GM23338 (cell line): ENCODE data around the gene CPLANE1. TPM values are rescaled to one million over a fixed set of nuclear protein-coding genes. Genes with fewer than 3 reads are reported as not detected.

Source experiments
- ATAC-seq: fragments of 200-7000 bp; cut with Tn5 transposase; 3 replicates; pipeline ENCODE4 v1.9.1; 2020
- DNase-seq: peaks from one replicate; pipeline ENCODE4 v3.0.0-alpha.2; 2015; ENCODE audit warnings: low spot score
- H2AFZ ChIP-seq: fragments of 200-600 bp; sonication (generic); 2 replicates; pipeline ENCODE4 v1.8.0; 2016; ENCODE audit warnings: antibody characterized with exemption, mild to moderate bottlenecking, moderate library complexity
- H3F3A ChIP-seq: fragments of 200-600 bp; sonication (generic); replicated peaks from 2 replicates; pipeline ENCODE4 v1.8.0; 2017; ENCODE audit warnings: antibody characterized with exemption, mixed run types, low read depth
- H3K27ac ChIP-seq: fragments of 200-600 bp; sonication (generic); 2 replicates; pipeline ENCODE4 v1.6.1; 2016; ENCODE audit warnings: low read depth
- H3K27me3 ChIP-seq: fragments of 200-600 bp; sonication (generic); 2 replicates; pipeline ENCODE4 v1.8.0; 2016; ENCODE audit warnings: mild to moderate bottlenecking, mixed run types, moderate library complexity; ENCODE audit not compliant: insufficient read depth
- H3K36me3 ChIP-seq: fragments of 200-600 bp; sonication (generic); 2 replicates; pipeline ENCODE4 v1.8.0; 2016; ENCODE audit warnings: mild to moderate bottlenecking; ENCODE audit not compliant: insufficient read depth
- H3K4me1 ChIP-seq: fragments of 200-600 bp; sonication (generic); 2 replicates; pipeline ENCODE4 v1.8.0; 2016; ENCODE audit warnings: mild to moderate bottlenecking, moderate library complexity; ENCODE audit not compliant: insufficient read depth
- H3K4me2 ChIP-seq: fragments of 200-600 bp; sonication (generic); 2 replicates; pipeline ENCODE4 v1.7.1; 2017; ENCODE audit warnings: mixed run types
- H3K4me3 ChIP-seq: fragments of 200-600 bp; sonication (generic); 2 replicates; pipeline ENCODE4 v1.6.1; 2016; ENCODE audit warnings: mixed run types
- H3K79me2 ChIP-seq: fragments of 200-600 bp; sonication (generic); replicated peaks from 2 replicates; pipeline ENCODE4 v1.8.0; 2017; ENCODE audit warnings: mild to moderate bottlenecking; ENCODE audit not compliant: insufficient read depth
- H3K9me2 ChIP-seq: fragments of 200-600 bp; sonication (generic); 2 replicates; pipeline ENCODE4 v1.8.0; 2017; ENCODE audit not compliant: insufficient read depth
- H4K20me1 ChIP-seq: fragments of 200-600 bp; sonication (generic); replicated peaks from 2 replicates; pipeline ENCODE4 v1.8.0; 2017; ENCODE audit warnings: mild to moderate bottlenecking; ENCODE audit not compliant: insufficient read depth
- H3K27ac Mint-ChIP-seq: 2 replicates; pipeline ENCODE4 v1.8.0; 2020; ENCODE audit warnings: inconsistent platforms, mild to moderate bottlenecking, moderate library complexity, mixed read lengths
- H3K27me3 Mint-ChIP-seq: 3 replicates; pipeline ENCODE4 v1.8.0; 2022; ENCODE audit warnings: low read depth, mild to moderate bottlenecking, moderate library complexity, mixed read lengths, inconsistent platforms; ENCODE audit not compliant: insufficient read depth, poor library complexity
- H3K36me3 Mint-ChIP-seq: 3 replicates; pipeline ENCODE4 v1.8.0; 2021; ENCODE audit warnings: low read depth, mild to moderate bottlenecking, inconsistent platforms, moderate library complexity, mixed read lengths
- H3K4me1 Mint-ChIP-seq: 3 replicates; pipeline ENCODE4 v1.8.0; 2020; ENCODE audit warnings: mild to moderate bottlenecking, inconsistent platforms, mixed read lengths
- H3K4me3 Mint-ChIP-seq: 3 replicates; pipeline ENCODE4 v1.8.0; 2021; ENCODE audit warnings: moderate library complexity, mild to moderate bottlenecking, inconsistent platforms, mixed read lengths
- H3K9me3 Mint-ChIP-seq: 3 replicates; pipeline ENCODE4 v1.8.0; 2020; ENCODE audit warnings: moderate library complexity, mild to moderate bottlenecking, inconsistent platforms, mixed read lengths
- CREB1 ChIP-seq: fragments of 250-450 bp; sonication (Bioruptor Pico); IDR thresholded peaks from 2 replicates; pipeline ENCODE4 v1.5.0; 2020; ENCODE audit warnings: low read depth, mild to moderate bottlenecking, moderate library complexity
- CTCF ChIP-seq, 2 experiments: fragments of 200-600 bp in 1 of 2; sonication (generic) in 1 of 2; conservative IDR thresholded peaks; 2 replicates each; pipeline versions ENCODE4 v1.5.1 to v1.6.1; 2016 to 2017; ENCODE audit warnings: antibody characterized with exemption in 2 of 2, low read depth in 2 of 2, mild to moderate bottlenecking in 2 of 2, moderate library complexity in 1 of 2
- EZH2phosphoT487 ChIP-seq: fragments of 200-600 bp; sonication (generic); IDR thresholded peaks from one replicate; pipeline ENCODE4 v1.8.1; 2018; ENCODE audit warnings: antibody characterized with exemption; ENCODE audit not compliant: unreplicated experiment
- NANOG ChIP-seq: IDR thresholded peaks from 2 replicates; pipeline ENCODE4 v1.6.1; 2016; ENCODE audit warnings: antibody characterized with exemption, borderline replicate concordance
- REST ChIP-seq: IDR thresholded peaks from one replicate; pipeline ENCODE4 v1.6.1; 2018; ENCODE audit warnings: antibody characterized with exemption; ENCODE audit not compliant: unreplicated experiment
- ZNF462 ChIP-seq: fragments of 250-450 bp; sonication (Bioruptor Pico); IDR thresholded peaks from 2 replicates; pipeline ENCODE4 v1.5.0; 2020; ENCODE audit warnings: mild to moderate bottlenecking, moderate library complexity
- polyA plus RNA-seq: library from polyadenylated mRNA; unstranded; fragments of >200 nt; fragmentation: Nextera tagmentation; extraction: Ambion mirVana; gene quantifications from 2 replicates; pipeline ENCODE4 v1.2.1, GENCODE V29; 2016
- total RNA-seq: library from RNA; depleted of rRNA; stranded (reverse); fragments of >200 nt; shearing (Covaris generic); gene quantifications from 2 replicates; pipeline ENCODE4 v1.2.3, GENCODE V29; 2014

The CPLANE1 gene
- total and polyA plus RNA-seq, 2 experiments from 2014 or later: 5.1 to 8.3 TPM

DNA sequence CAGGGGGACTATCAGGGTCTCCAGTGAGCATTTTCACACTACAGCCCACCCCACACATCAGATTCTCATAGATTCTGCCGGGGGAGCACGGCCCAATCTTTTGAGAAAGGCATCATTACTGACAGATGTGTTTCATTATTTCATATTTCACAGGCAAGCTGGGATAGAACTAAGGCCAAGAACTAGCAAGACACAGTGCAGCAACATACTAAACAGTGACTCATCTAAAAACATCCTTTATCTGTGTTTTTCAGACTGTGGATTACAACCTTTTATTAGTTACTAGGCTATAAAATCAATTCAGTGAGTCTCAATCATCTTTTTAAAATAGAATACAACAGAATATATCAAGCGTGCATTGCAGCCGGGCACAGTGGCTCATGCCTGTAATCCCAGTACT, 59.8 kb downstream of the CPLANE1 start (continued):
- TF ChIP-seq ZNF462 (CRISPR knock-in tag): no peak
- no peak for TF ChIP-seq CTCF (conservative IDR thresholded peaks at IDR 0.05; ENCODE audit: low read depth in 2 of 2)

DNA sequence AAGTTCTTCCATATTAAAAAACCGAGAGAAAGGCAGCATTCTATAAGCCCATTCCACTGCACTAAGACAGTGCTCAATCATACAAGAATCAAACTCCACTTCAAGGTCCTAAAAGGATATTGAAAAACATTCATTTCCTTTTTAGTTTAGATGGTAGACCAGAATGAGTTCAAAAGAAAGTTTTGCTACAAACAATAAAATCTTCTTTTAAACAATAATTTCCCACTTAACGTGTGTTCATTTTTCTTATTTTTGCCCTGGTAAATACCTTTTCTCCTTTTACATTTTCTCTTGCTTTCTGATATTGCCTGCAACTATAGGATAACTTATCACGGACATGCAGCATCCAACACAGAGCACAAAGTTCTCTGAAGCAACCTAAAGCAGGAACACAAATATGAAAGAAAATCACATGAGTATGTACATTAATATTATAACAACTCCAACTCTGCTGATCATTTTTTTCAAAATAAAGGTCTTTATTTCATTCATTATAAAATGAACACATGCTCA, 61.7 kb downstream of the CPLANE1 start:
- ATAC-seq (no peak), DNase-seq (no peak)
- Histone ChIP-seq H3K4me2 (no peak overlapping the region), H3K27me3 (no peaks in the 10 kb centered on the region), H4K20me1 (no peaks in the 10 kb centered on the region), H3K27ac (no peak overlapping the region), H3F3A (no peaks in the 10 kb centered on the region), H2AFZ (no peak overlapping the region), H3K9me2 (peaks cover 3% of the 10 kb centered on the region; the same call in 1 of the 2 replicates), H3K4me1 (no peaks in the 10 kb centered on the region), H3K4me3 (no peak overlapping the region), H3K36me3 (no peaks in the 10 kb centered on the region), H3K79me2 (no peaks in the 10 kb centered on the region)
- H3K4me3 Mint-ChIP-seq: no peak overlapping the region
- H3K27me3 Mint-ChIP-seq: no peaks in the 10 kb centered on the region
- H3K27ac Mint-ChIP-seq: no peak overlapping the region
- TF ChIP-seq CREB1 (CRISPR knock-in tag) (no peak), REST (no peak), EZH2phosphoT487 (no peak), NANOG (no peak)
- H3K9me3 Mint-ChIP-seq: no peaks in the 10 kb centered on the region
- no peaks in the 10 kb centered on the region for H3K36me3 Mint-ChIP-seq
- no peaks in the 10 kb centered on the region for H3K4me1 Mint-ChIP-seq
